Smooth muscle cell of the brain vasculature (primary cell): Measurements from ENCODE around the gene MGRN1.
A peak's percentile ranks its signal among the peaks of the same experiment; 100 is the strongest.

ENCODE experiments used
- DNase-seq: peaks from one replicate; pipeline ENCODE4 v3.0.0-alpha.2; 2012; ENCODE audit warnings: low read depth, low spot score

Gene MGRN1

DNA sequence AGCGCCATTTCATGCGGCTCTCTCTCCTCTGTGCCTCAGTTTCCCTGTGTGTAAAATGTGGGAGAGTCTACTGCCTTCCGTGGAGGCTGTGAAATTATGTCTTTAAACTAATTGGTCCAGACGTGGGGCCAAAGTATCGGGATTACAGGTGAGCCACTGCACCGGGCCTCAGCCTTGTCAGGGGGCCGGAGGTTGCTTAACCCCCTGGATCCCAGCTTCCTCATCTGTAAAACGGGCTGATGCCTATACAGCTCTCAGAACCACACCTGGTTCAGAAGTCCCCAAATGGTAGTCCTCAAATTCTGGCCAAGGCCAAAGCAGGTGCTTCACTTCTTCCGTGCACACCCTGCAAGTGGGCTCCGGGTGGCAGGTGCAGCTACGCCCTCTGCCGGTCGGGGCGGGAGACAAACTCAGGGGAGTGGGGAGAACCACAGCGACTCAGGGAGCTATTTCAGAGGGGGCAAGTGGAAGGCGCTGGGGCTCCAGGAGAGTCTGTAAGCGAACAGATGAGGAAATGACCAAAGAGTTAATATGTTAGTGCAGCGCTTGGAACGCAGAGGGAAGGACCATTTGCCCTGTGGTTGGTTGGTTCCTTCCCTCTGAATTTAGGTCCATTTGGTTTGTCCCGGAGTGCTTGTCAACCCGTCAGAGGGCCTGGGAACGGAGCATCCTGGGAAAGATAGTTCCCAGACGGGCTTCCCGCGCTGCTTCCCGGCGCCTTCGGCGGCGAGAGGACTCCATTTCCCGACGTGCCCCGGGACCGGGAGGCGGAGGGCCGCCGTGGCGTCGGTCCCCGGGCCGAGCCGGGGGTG is at the start of gene MGRN1:
TSS of gene MGRN1 (plus strand) at position 812 of the 812 bp plus-strand sequence. CDS start 135 bp downstream, outside the sequence.
- DNase-seq = peak; percentile 97

DNA sequence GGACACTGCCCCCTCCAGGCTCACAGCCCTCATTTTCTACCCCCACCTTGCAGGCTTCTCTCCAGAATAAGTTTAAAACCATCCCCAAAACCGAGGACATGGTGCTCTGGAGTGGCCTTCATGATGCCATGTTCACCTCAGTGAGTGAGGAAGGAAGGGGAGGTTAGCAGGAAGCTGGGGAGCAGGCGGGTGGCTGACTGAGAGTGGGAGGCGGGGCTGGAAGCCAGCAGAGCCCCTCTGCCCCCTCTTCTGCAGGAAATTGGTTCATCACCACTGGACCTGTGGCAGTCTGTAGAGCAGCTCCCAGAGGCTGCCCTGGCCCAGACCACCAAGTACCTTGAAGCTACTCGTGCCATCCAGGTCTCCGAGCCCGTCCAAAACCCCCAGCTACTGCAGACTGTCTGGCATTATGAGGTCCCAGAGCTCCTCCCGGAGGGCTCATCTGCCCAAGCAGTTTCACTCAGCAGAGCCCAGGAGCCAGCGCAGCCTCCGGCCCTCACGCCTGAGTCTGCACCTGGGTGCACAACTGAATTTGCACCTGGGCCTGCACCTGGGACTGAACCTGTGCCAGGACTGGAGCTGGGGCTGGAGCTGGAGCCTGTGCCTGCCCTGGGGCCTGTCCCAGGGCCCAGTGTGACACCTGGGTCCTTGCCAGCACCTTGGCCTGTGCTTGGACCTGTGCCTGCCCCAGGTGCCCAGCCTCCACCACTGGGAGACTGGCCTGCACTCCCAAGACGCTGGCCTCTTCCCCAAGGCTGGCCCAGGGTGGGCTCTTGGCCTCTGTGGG is 49.5 kb upstream of the MGRN1 start:
- no peak for DNase-seq

DNA sequence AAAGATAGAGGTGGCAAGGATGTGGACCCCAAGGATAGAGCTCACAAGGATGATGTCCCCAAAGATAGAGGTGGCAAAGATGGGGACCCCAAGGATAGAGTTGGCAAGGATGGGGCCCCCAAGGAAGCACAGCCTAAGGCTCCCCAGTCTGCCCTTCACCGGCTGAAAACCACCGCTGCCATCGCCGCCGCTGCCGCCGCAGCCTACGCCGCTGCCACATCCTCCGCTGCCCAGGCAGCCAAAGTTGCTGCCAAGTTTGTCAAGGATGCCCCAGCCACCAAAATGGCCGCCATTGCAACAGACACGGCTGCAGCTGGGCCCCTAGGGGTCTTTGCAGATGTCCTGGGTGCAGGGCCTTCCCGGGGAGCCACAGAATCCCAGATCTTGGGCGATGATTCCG is 48.6 kb upstream of the MGRN1 start:
- DNase-seq = no peak

- DNase-seq = no peak
These were observed 45.6 kb upstream of the MGRN1 start for GRCh38 chr16:4578961-4579530.

DNA sequence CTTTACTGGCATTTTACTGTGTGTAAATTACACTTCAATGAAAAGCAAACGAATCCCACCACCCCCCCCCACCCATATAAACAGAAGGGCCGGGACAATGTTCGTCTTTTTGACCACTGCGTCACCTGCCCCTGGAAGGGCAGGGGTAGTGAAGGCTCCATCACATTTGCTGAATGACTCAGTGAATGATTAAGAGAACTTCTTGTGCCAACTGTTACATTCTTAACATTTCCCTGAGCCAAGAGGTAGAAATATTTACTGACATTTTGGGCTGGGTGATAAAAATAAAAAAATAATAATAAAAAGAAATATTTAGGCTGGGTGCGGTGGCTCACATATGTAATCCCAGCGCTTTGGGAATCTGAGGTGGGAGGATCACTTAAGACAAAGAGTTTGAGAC is 44.4 kb upstream of the MGRN1 start:
- DNase-seq = no peak

DNA sequence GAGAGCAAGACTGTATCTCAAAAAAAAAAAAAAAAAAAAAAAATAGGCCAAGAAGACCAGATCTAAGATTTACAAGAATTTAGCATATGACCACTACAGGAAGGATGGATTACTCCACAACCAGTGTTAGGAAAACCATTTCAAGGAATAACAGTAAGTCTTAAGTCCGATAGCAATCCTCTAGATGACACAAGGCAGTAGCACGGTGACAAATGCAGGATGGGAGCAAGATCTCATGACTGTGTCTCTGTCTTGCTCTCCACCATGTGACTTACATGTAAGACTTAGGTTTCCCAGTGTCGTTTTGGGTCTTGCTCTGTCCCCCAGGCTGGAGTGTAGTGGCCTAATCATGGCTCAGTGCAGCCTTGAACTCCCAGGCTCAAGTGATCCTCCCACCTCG is 40.7 kb upstream of the MGRN1 start:
- no peak for DNase-seq

- DNase-seq = no peak
These were observed 38.3 kb upstream of the MGRN1 start for GRCh38 chr16:4586291-4586690.

- no peak for DNase-seq
These were observed 36.2 kb upstream of the MGRN1 start for GRCh38 chr16:4588386-4588785.

- DNase-seq = no peak
These were observed 35.7 kb upstream of the MGRN1 start for GRCh38 chr16:4588961-4589360.

GRCh38 chr16:4591191-4591590 is 33.4 kb upstream of the MGRN1 start:
- DNase-seq = no peak

DNA sequence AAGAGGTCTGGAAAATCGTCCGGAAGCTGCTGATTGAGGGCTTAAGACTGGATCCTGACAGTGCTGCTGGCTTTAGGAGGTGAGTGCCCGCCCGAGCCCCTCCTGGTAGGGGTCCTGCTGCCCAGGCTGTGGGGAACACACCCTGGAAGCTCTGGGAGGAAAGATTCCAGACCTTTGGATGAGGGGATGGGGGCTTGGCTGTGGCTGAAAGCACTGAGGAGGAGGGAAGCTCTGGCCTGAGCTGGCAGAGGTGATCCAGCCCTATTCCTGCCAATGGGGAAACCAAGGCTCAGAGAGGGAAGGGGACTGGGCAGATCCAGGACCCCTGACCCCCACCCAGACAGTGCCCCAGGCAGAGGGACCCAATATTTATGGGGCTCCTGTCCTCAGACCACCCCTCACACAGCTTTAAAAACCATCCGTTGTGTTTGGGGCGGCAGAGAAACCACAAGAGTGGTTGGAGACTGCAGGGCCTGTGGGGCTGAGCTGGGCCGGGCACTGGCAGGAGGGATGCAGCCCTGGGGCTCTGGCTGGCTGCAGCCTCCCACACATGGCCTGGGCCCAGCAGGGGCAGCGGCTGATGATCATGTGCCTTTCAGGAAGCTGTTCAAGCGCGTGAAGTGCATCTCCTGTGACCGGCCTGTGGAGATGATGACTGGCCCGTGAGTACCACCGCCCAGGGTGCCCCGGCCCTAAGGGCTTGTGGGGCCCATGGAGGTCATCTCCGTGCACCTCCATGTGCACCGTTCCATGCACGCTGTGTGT is 32.7 kb upstream of the MGRN1 start:
- DNase-seq = no peak

DNA sequence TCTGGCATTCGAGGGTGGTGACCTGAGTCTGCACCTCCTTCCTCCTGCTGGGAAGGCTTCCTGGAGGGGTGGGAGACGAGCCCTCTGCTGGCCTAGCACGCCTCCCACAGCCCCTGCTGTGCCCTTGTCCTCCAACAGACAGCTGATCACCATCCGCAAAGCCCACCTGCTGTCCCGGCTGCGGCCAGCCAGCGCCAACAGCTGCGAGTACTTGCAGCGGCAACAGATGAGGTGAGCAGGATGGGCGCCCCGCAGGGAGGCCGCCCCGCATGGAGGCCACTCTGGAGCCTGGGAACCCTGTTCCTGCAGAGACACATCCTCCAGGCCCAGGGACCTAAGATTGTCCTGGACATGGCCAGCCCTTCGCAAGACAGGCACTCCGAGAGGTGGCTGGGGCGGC is 31.5 kb upstream of the MGRN1 start:
- peak; percentile 60 for DNase-seq

DNA sequence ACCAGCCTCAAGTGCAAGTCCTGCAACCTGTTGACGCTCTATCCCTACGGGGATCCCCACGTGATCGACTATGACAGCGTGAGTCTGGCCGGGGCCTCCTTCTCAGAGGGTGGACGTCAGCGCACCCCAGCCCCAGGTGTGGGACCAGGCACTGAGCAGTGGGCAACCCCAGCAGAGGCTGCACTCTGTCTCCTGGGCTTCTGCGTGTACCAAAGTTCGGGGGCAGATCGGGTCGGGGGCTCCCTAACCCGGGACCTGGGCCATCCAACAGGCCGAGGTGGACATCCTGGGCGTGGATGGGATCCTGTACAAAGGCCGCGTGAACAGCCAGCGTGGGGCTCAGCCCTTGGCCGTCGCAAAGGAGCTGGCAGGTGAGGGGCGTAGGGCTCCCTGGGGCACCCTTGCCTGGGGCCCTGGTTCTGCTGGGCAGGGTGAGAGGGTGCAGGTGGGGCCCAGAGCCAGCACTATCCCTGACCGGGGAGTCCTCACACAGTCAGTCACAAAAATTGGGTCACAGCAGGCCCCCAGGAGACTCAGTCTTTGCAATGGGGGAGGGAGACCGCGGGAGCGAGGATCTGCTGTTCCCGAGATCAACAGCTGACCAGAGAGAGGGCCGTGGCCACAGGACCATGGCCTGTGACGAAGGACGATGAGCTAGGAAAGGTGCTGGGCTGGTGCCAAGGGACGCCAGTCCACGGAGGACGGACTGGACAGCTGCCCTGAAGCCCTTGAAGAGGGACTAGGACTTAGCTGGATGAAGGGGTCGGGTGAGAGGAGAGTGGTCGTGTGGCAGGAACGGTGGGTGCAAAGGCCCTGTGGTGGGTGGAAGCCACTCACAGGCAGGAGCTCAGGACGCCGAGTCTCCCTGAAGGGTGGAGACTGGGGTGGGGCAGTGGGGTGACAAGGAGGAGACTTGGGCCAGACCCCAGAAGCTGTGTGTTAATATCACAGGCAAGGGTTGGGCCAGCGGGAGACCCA is 29.9 kb upstream of the MGRN1 start:
- DNase-seq = no peak

DNA sequence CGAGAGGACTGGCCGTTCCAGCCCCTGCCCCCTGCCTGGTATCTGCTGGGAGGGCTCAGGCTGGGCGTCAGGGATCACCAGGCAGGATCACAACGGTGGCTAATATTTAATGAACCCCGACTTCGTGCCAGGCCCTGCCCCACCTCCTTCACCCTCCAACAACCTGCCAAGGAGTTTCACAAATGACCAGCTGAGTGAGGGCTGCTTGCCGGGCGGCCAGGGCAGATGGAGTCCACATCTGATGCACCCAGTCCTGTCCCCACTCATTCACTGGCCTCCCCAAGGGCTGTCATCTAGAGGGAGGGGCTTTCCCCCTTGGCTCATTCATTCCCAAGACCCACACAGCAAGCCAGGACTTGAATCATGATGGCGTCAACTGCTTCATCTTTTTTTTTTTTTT is 27.5 kb upstream of the MGRN1 start:
- DNase-seq = no peak

DNA sequence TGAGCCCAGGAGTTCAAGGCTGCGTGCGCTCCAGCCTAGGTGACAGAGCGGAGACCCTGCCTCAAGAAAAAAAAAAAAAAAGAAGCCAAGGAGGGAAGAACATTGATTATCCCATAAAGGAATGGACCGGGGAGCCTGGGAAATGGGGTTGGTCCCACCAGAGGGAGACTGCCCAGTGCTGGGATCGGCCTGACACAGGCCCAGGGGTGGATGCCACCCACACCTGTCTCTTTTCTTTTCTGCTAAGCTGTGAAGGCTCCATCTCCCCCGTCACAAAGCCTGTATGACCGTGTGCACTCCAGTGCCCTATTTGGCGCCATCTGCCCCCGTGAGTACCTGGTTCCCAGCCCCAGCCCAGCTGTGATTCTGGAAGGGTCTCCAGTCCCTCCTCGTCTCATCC is 25.6 kb upstream of the MGRN1 start:
- DNase-seq = no peak

DNA sequence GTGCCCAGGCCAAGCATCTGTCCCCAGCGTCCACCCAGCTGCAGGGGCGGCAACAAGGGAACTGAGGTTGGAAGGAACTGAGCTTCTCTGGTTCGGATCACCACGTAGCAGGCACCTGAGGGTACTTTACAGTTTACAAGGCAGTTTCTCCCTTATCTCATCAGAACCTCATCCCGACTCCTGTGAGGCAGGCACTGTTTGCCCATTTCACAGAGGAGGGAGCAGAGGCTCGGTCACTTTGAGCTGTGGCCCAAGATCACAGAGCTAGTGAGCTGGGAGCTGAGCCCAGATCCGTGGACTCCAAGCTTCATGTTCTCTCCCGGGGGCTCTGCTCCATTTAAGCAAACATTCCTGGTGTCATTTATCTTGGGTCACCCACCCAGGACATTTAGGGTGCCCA is 25.1 kb upstream of the MGRN1 start:
- DNase-seq = no peak

DNA sequence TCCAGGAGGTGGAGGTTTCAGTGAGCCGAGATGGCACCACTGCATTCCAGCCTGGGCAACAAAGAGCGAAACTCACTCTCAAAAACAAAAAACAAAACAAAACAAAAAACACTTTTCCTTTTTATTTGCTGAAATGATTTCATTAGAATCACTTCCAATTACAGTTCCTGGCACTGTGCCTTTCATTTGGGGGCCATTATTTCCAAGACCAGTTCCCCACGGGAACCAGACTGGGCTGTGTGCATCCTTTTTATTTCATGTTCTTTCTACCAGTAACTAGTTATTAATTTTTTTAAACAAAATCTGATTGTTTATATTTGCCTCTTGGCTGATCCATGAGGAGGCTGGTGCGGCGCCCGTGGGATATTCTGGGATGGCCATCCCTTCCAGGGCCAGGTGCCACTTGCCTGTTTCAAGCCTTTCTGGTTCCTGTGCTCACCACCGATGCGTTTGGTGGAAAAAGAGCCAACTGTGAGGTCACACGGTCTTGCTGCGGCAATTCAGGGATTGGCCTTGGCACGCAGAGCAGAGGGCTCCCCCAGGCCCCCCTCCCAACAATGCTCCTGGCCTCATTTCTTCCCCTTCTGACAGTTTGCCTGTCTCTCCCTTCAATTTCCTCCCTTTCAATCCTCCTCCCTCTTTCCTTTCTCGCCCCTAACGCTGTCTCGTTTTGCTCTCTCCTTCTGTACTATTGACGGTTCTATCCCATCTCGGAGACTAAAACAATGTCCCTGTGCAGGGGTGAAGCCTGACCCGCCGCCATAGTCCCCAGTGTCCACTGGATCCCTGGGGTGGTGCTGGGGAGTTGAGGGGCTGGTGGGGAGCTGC is 23.4 kb upstream of the MGRN1 start:
- DNase-seq = no peak

GRCh38 chr16:4601864-4602186 is 22.8 kb upstream of the MGRN1 start:
- DNase-seq = no peak

- no peak for DNase-seq
These were observed 22.3 kb upstream of the MGRN1 start for GRCh38 chr16:4602331-4602730.

- no peak for DNase-seq
These were observed 20.9 kb upstream of the MGRN1 start for GRCh38 chr16:4603624-4604170.
